ENCODE results near the gene CXXC1.
"Not testable (repeated sequence)": the region's sequence is repeated elsewhere in the genome, so short reads cannot be mapped to it uniquely, and the experiment has no call there.

The CXXC1 gene

GRCh38 chr18:50297621-50298442, 10.3 kb upstream of the CXXC1 start:
- peak overlapping the region; percentile 54 for H3K4me3 ChIP-seq (ENCODE audit: control insufficient read depth, low read depth, low read length)
- TF ChIP-seq CTCF (conservative IDR thresholded peaks at IDR 0.05; ENCODE audit: control insufficient read depth, insufficient read depth, low read depth, low read length) = no peak
- peak; percentile 76 for DNase-seq (ENCODE audit: low read depth)

GRCh38 chr18:50293039-50293438, 5.5 kb upstream of the CXXC1 start:
- DNase-seq (ENCODE audit: low read depth) = no peak
- TF ChIP-seq CTCF (conservative IDR thresholded peaks at IDR 0.05; ENCODE audit: control insufficient read depth, insufficient read depth, low read depth, low read length) = no peak

GRCh38 chr18:50289108-50289443, 1.6 kb upstream of the CXXC1 start:
- no peak overlapping the region for H3K4me3 ChIP-seq (ENCODE audit: control insufficient read depth, low read depth, low read length)
- no peak for DNase-seq (ENCODE audit: low read depth)
- TF ChIP-seq CTCF (conservative IDR thresholded peaks at IDR 0.05; ENCODE audit: control insufficient read depth, insufficient read depth, low read depth, low read length) = no peak

More at GRCh38 chr18:50293039-50293438, 5.5 kb upstream of the CXXC1 start:
- no peak overlapping the region for H3K4me3 ChIP-seq (ENCODE audit: control insufficient read depth, low read depth, low read length)

- not testable (repeated sequence) for DNase-seq (ENCODE audit: low read depth)
- peak overlapping the region; percentile 92 for H3K4me3 ChIP-seq (ENCODE audit: control insufficient read depth, low read depth, low read length)
Measured at GRCh38 chr18:50288348-50289107, 1.0 kb upstream of the CXXC1 start.

- H3K4me3 ChIP-seq (ENCODE audit: control insufficient read depth, low read depth, low read length) = peak overlapping the region; percentile 92
- no peak for TF ChIP-seq CTCF (conservative IDR thresholded peaks at IDR 0.05; ENCODE audit: control insufficient read depth, insufficient read depth, low read depth, low read length)
- no peak for DNase-seq (ENCODE audit: low read depth)
Measured at GRCh38 chr18:50287028-50287440, 458 bp downstream of the CXXC1 start.

- peak overlapping the region; percentile 92 for H3K4me3 ChIP-seq (ENCODE audit: control insufficient read depth, low read depth, low read length)
- DNase-seq (ENCODE audit: low read depth) = peak; percentile 65
- TF ChIP-seq CTCF (conservative IDR thresholded peaks at IDR 0.05; ENCODE audit: control insufficient read depth, insufficient read depth, low read depth, low read length) = no peak
Measured at GRCh38 chr18:50286391-50287027, 983 bp downstream of the CXXC1 start.
